Parietal lobe (tissue), 1 donor: ENCODE data around the gene CCL17. TPM values are rescaled to one million over a fixed set of nuclear protein-coding genes. Genes with fewer than 3 reads are reported as not detected.

Experiments
- total RNA-seq: library from RNA; depleted of rRNA; stranded (reverse); fragments of >200 nt; gene quantifications from one replicate; pipeline ENCODE4 v1.2.3, GENCODE V29; 2014

CCL17 gene
- total RNA-seq: not detected

GRCh38 chr16:57403965-57404817 is at the start of gene CCL17:
TSS of gene CCL17 (plus strand) at chr16:57404767. CDS start at chr16:57413933, 9,166 bp downstream.

GRCh38 chr16:57358527-57359095 is 46.0 kb upstream of the CCL17 start, which contains the start of gene CCL22:
TSS of gene CCL22 (plus strand) at chr16:57358783. CDS start at chr16:57358817, 34 bp downstream.

GRCh38 chr16:57372372-57373116 is 32.0 kb upstream of the CCL17 start, which contains the start of gene CX3CL1:
TSS of gene CX3CL1 (plus strand) at chr16:57372490. CDS start at chr16:57372569, 79 bp downstream.

GRCh38 chr16:57447186-57447962 is 42.8 kb downstream of the CCL17 start, which contains the start of the genes CIAPIN1 and COQ9:
TSS of gene CIAPIN1 (minus strand) at chr16:57447385. CDS start at chr16:57440928, 6,457 bp downstream.
TSS of gene COQ9 (plus strand) at chr16:57447479. CDS start at chr16:57447506, 27 bp downstream.

GRCh38 chr16:57462209-57462977 is 57.8 kb downstream of the CCL17 start, which contains the start of gene POLR2C:
TSS of gene POLR2C (plus strand) at chr16:57462679. CDS start at chr16:57462725, 46 bp downstream.

Other genes starting within 250 kb of the CCL17 start
- 101 TPM for gene PSME3IP1, start 218.7 kb upstream of the CCL17 start, total RNA-seq
- 98.6 TPM for gene RSPRY1, start 218.4 kb upstream of the CCL17 start, total RNA-seq
- 61.7 TPM for gene ARL2BP, start 159.5 kb upstream of the CCL17 start, total RNA-seq
- gene PLLP, start 120.1 kb upstream of the CCL17 start, total RNA-seq: 2.8 TPM
- not detected for gene CCL22, start 46.0 kb upstream of the CCL17 start, total RNA-seq
- gene CX3CL1, start 32.3 kb upstream of the CCL17 start, total RNA-seq: 3.1 TPM
- 73.6 TPM for gene CIAPIN1, start 42.6 kb downstream of the CCL17 start, total RNA-seq
- gene COQ9, start 42.7 kb downstream of the CCL17 start, total RNA-seq: 51.0 TPM
- 80.1 TPM for gene POLR2C, start 57.9 kb downstream of the CCL17 start, total RNA-seq
- gene DOK4, start 81.7 kb downstream of the CCL17 start, total RNA-seq: 66.7 TPM
- 0.94 TPM for gene CCDC102A, start 131.8 kb downstream of the CCL17 start, total RNA-seq
- 0.31 TPM for gene ADGRG5, start 137.9 kb downstream of the CCL17 start, total RNA-seq
- 75.1 TPM for gene ADGRG1, start 223.9 kb downstream of the CCL17 start, total RNA-seq